H9 (cell line): ENCODE results near the gene ERC2. TPM values are rescaled to one million over a fixed set of nuclear protein-coding genes. Genes with fewer than 3 reads are reported as not detected.

Experiments
- DNase-seq: peaks from one replicate; pipeline ENCODE4 v3.0.0-alpha.2; 2017
- H2AFZ ChIP-seq: one replicate; pipeline ENCODE4 v1.6.1; 2013; ENCODE audit warnings: mild to moderate bottlenecking, low read length, control low read depth, moderate library complexity
- H2AK5ac ChIP-seq: 2 replicates; pipeline ENCODE4 v1.6.1; 2013; ENCODE audit warnings: low read length, control low read depth, mixed read lengths; ENCODE audit not compliant: insufficient read length
- H2BK120ac ChIP-seq: one replicate; pipeline ENCODE4 v1.6.1; 2013; ENCODE audit warnings: low read depth, mild to moderate bottlenecking, low read length, control low read depth, inconsistent platforms; ENCODE audit not compliant: poor library complexity, severe bottlenecking
- H2BK12ac ChIP-seq: 2 replicates; pipeline ENCODE4 v1.6.1; 2013; ENCODE audit warnings: low read length, control low read depth, mixed read lengths, low read depth; ENCODE audit not compliant: insufficient read length
- H2BK15ac ChIP-seq: 2 replicates; pipeline ENCODE4 v1.6.1; 2013; ENCODE audit warnings: low read depth, low read length, control low read depth
- H2BK20ac ChIP-seq: one replicate; pipeline ENCODE4 v1.6.1; 2013; ENCODE audit warnings: low read depth, mild to moderate bottlenecking, low read length, control low read depth, inconsistent platforms; ENCODE audit not compliant: poor library complexity, severe bottlenecking
- H2BK5ac ChIP-seq: 2 replicates; pipeline ENCODE4 v1.6.1; 2013; ENCODE audit warnings: low read length, control low read depth, mixed read lengths; ENCODE audit not compliant: insufficient read length
- H3K14ac ChIP-seq: 2 replicates; pipeline ENCODE4 v1.6.1; 2013; ENCODE audit warnings: low read length, control low read depth; ENCODE audit not compliant: insufficient read depth
- H3K18ac ChIP-seq: 2 replicates; pipeline ENCODE4 v1.6.1; 2013; ENCODE audit warnings: low read depth, mild to moderate bottlenecking, mixed read lengths, low read length, control low read depth; ENCODE audit not compliant: insufficient read length
- H3K23ac ChIP-seq: 2 replicates; pipeline ENCODE4 v1.6.1; 2013; ENCODE audit warnings: low read length, control low read depth, mixed read lengths, low read depth; ENCODE audit not compliant: insufficient read length
- H3K23me2 ChIP-seq: 2 replicates; pipeline ENCODE4 v1.6.1; 2013; ENCODE audit warnings: low read depth, mild to moderate bottlenecking, mixed read lengths, low read length, control low read depth; ENCODE audit not compliant: insufficient read length, poor library complexity, severe bottlenecking
- H3K27ac ChIP-seq: 2 replicates; pipeline ENCODE4 v1.5.1; 2013; ENCODE audit warnings: low read length, control low read depth, mixed read lengths, low read depth; ENCODE audit not compliant: insufficient read length
- H3K27me3 ChIP-seq: 2 replicates; pipeline ENCODE4 v1.6.1; 2013; ENCODE audit warnings: low read length, control low read depth, inconsistent platforms; ENCODE audit not compliant: insufficient read depth
- H3K4ac ChIP-seq: 2 replicates; pipeline ENCODE4 v1.6.1; 2013; ENCODE audit warnings: low read depth, mild to moderate bottlenecking, control low read depth, inconsistent platforms, low read length, moderate library complexity
- H3K4me1 ChIP-seq: 2 replicates; pipeline ENCODE4 v1.6.1; 2013; ENCODE audit warnings: low read length, control low read depth, inconsistent platforms; ENCODE audit not compliant: insufficient read depth
- H3K4me2 ChIP-seq: 2 replicates; pipeline ENCODE4 v1.6.1; 2013; ENCODE audit warnings: low read length, control low read depth, mixed read lengths; ENCODE audit not compliant: insufficient read length, insufficient read depth
- H3K56ac ChIP-seq: 2 replicates; pipeline ENCODE4 v1.6.1; 2013; ENCODE audit warnings: low read depth, mild to moderate bottlenecking, mixed read lengths, low read length, control low read depth; ENCODE audit not compliant: insufficient read length
- H3K79me1 ChIP-seq: 2 replicates; pipeline ENCODE4 v1.6.1; 2013; ENCODE audit warnings: low read depth, mild to moderate bottlenecking, moderate library complexity, low read length, control low read depth, inconsistent platforms; ENCODE audit not compliant: insufficient read depth, poor library complexity, severe bottlenecking
- H3K79me2 ChIP-seq: 2 replicates; pipeline ENCODE4 v1.6.1; 2013; ENCODE audit warnings: low read length, control low read depth, inconsistent platforms; ENCODE audit not compliant: insufficient read depth
- H3K9ac ChIP-seq: 2 replicates; pipeline ENCODE4 v1.6.1; 2013; ENCODE audit warnings: low read length, control low read depth, mixed read lengths; ENCODE audit not compliant: insufficient read length; ENCODE audit errors: extremely low read depth
- H3K9me3 ChIP-seq: one replicate; pipeline ENCODE4 v1.6.1; 2013; ENCODE audit warnings: low read depth, low read length, inconsistent platforms; ENCODE audit not compliant: control insufficient read depth
- H3T11ph ChIP-seq: one replicate; pipeline ENCODE4 v1.6.1; 2013; ENCODE audit warnings: mild to moderate bottlenecking, low read length, control low read depth, inconsistent platforms
- H4K20me1 ChIP-seq: one replicate; pipeline ENCODE4 v1.6.1; 2013; ENCODE audit not compliant: control insufficient read depth, insufficient read length, insufficient read depth
- H4K5ac ChIP-seq: 2 replicates; pipeline ENCODE4 v1.6.1; 2013; ENCODE audit warnings: low read depth, mild to moderate bottlenecking, mixed read lengths, low read length, control low read depth; ENCODE audit not compliant: insufficient read length
- H4K8ac ChIP-seq: replicated peaks from 2 replicates; pipeline ENCODE4 v1.6.1; 2013; ENCODE audit warnings: low read length, control low read depth, mixed read lengths, low read depth; ENCODE audit not compliant: insufficient read length
- H4K91ac ChIP-seq: 2 replicates; pipeline ENCODE4 v1.6.1; 2013; ENCODE audit warnings: low read depth, mild to moderate bottlenecking, moderate library complexity, mixed read lengths, low read length, control low read depth; ENCODE audit not compliant: insufficient read length
- H3K27ac Mint-ChIP-seq, 3 experiments: 2 replicates in 2 of 3; 3 replicates in 1 of 3; pipeline ENCODE4 v1.8.0; 2020 to 2021; ENCODE audit warnings: mixed read lengths in 3 of 3, mild to moderate bottlenecking in 1 of 3, moderate library complexity in 1 of 3
- H3K27me3 Mint-ChIP-seq: 2 replicates; pipeline ENCODE4 v1.8.0; 2021; ENCODE audit warnings: low read depth, mild to moderate bottlenecking, moderate library complexity, mixed read lengths
- H3K36me3 Mint-ChIP-seq, 3 experiments: 2 replicates in 2 of 3; 3 replicates in 1 of 3; pipeline ENCODE4 v1.8.0; 2020 to 2021; ENCODE audit warnings: low read depth in 3 of 3, mixed read lengths in 3 of 3; ENCODE audit not compliant: insufficient read depth in 1 of 3
- H3K4me1 Mint-ChIP-seq, 2 experiments: 2 replicates each; pipeline ENCODE4 v1.8.0; 2020; ENCODE audit warnings: mixed read lengths in 2 of 2
- H3K4me3 Mint-ChIP-seq, 2 experiments: 2 replicates in 1 of 2; 3 replicates in 1 of 2; pipeline ENCODE4 v1.8.0; 2020 to 2021; ENCODE audit warnings: mild to moderate bottlenecking in 2 of 2, mixed read lengths in 2 of 2, moderate library complexity in 1 of 2
- H3K9me3 Mint-ChIP-seq, 2 experiments: 2 replicates in 1 of 2; 3 replicates in 1 of 2; pipeline ENCODE4 v1.8.0; 2020; ENCODE audit warnings: mild to moderate bottlenecking in 2 of 2, mixed read lengths in 2 of 2, moderate library complexity in 1 of 2
- WGBS: extraction: QIAGEN DNeasy Blood & Tissue Kit; methylation state at CpG from one replicate; pipeline ENCODE4 v1.1.7; 2013; ENCODE audit warnings: missing lambda C conversion rate, low lambda C conversion rate, mixed read lengths; ENCODE audit not compliant: insufficient read length; ENCODE audit errors: extremely low coverage; 5-methylcytosine and 5-hydroxymethylcytosine counted together
- total RNA-seq: library from RNA; stranded (reverse); gene quantifications from 2 replicates; pipeline ENCODE4 v1.2.1, GENCODE V29; 2021
- TF ChIP-seq, protein P1 (sequence below): fragments of 200-600 bp; sonication (generic); conservative IDR thresholded peaks from 3 replicates; pipeline ENCODE4 v1.8.0; 2021; ENCODE audit warnings: antibody characterized with exemption, mild to moderate bottlenecking

Gene ERC2
- total RNA-seq, 1 experiment from 2014 or later: 15.4 TPM

DNA sequence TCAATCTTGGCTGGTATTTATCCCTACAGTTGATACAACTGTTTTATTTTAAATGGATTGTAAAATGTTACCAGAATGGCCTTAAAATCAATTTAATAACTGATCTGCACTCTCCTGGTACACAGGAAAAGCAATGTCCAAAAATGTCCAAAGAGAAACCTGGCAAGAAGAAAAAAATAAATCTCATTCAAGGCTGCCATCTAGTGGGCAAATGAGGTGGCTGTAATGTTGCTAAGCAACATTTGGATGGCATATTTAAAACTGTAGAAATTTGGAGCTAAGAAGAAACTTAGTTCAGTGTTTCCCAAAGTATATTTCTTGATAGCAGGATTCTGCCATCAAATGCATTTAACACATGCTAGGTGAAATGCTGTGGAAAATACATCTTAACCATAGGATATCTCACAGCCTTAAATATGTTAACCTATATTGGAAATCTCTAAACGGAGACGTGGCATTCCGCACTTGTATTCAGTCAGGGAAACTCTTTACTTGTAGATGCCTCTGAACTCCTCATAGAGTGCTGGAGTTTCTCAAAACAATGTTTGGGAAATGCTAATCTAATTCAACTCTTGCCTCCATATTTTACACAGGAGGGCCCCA is 216.8 kb downstream of the ERC2 start:
- H3K9me3 ChIP-seq: no peaks in the 10 kb centered on the region
- no peak overlapping the region for H3K4me2 ChIP-seq
- H3K27ac ChIP-seq: no peak overlapping the region
- H3T11ph ChIP-seq: no peak overlapping the region
- H3K27me3 Mint-ChIP-seq: no peaks in the 10 kb centered on the region
- H4K20me1 ChIP-seq: no peaks in the 10 kb centered on the region
- no peak overlapping the region for H3K18ac ChIP-seq
- H3K4me3 Mint-ChIP-seq: no peak overlapping the region
- 0 out of 7 replicates have a peak overlapping the region, but pooled peaks of 1 of the 3 experiments have one; percentile 34 for H3K27ac Mint-ChIP-seq
- no peaks in the 10 kb centered on the region for H3K79me1 ChIP-seq
- no peak overlapping the region for H2BK20ac ChIP-seq
- DNase-seq: no peak
- no peak overlapping the region for H4K91ac ChIP-seq
- H3K23ac ChIP-seq: no peak overlapping the region
- H3K4ac ChIP-seq: no peak overlapping the region
- H2BK120ac ChIP-seq: no peak overlapping the region
- H2BK12ac ChIP-seq: no peak overlapping the region
- H2AK5ac ChIP-seq: no peak overlapping the region
- no peaks in the 10 kb centered on the region for H3K27me3 ChIP-seq
- no peak overlapping the region for H4K8ac ChIP-seq
- no peaks in the 10 kb centered on the region for H3K23me2 ChIP-seq
- TF ChIP-seq, protein P1, sequence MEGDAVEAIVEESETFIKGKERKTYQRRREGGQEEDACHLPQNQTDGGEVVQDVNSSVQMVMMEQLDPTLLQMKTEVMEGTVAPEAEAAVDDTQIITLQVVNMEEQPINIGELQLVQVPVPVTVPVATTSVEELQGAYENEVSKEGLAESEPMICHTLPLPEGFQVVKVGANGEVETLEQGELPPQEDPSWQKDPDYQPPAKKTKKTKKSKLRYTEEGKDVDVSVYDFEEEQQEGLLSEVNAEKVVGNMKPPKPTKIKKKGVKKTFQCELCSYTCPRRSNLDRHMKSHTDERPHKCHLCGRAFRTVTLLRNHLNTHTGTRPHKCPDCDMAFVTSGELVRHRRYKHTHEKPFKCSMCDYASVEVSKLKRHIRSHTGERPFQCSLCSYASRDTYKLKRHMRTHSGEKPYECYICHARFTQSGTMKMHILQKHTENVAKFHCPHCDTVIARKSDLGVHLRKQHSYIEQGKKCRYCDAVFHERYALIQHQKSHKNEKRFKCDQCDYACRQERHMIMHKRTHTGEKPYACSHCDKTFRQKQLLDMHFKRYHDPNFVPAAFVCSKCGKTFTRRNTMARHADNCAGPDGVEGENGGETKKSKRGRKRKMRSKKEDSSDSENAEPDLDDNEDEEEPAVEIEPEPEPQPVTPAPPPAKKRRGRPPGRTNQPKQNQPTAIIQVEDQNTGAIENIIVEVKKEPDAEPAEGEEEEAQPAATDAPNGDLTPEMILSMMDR: peak; percentile 89
- no peak overlapping the region for H3K56ac ChIP-seq
- H3K14ac ChIP-seq: no peak overlapping the region
- peaks cover 7% of the 10 kb centered on the region; the same call in 1 of the 2 replicates for H3K4me1 ChIP-seq
- peaks cover 43 to 52% of the 10 kb centered on the region in 2 experiments for H3K4me1 Mint-ChIP-seq
- H3K9ac ChIP-seq: no peak overlapping the region
- H2BK15ac ChIP-seq: no peak overlapping the region
- no peak overlapping the region for H4K5ac ChIP-seq
- no peak overlapping the region for H2BK5ac ChIP-seq
- H3K9me3 Mint-ChIP-seq: no peaks in the 10 kb centered on the region
- H3K36me3 Mint-ChIP-seq: no peaks in the 10 kb centered on the region
- no CpG with 5 or more reads among the region's 3 CpGs for WGBS
- H3K79me2 ChIP-seq: no peaks in the 10 kb centered on the region
- H2AFZ ChIP-seq: no peak overlapping the region
